ENCODE data around the gene HDAC10.

DNA sequence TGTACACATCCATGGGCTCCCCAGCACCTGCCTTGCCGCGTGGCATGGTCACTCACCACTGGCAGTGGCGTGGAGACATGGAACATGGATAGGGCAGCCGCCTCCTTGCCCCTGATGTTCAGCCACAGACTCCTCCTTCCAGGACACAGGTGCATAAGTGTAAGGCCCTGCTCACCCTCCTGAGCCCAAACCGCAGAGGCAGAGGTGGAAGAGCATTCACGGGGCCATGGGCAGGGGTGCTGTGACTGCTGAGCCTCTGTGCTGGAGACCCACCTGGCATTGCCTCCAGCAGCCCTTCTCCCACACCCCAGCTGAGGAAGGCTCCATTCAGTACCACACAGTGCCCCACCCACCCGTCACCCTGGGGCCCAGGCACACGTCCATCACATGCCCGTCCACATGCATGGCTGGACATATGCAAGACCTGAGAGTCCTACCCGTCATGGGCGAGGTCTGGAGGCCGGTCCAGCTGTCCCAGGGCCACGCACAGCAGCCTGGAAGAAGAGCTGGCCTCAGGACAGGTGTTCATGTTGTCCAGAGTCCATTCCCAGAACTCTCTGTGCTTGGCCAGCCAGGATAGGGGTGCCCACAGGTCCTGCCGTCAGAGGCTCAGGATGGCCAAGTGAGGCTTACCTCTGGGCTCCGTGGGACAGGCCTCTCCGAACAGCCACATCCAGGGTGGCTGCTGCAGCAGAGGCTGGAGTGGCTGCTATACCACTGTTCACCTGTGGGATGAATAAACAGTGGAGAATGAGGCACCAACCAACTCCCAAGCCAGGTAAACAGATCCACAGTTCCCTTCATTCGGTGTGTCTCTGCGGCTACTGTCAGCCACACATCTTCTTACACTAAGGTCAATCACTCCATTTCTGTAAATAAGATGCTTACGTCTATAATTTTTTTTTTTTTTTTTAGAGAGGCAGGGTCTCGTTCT is 4.6 kb downstream of the HDAC10 start:
- TF ChIP-seq, protein P1, sequence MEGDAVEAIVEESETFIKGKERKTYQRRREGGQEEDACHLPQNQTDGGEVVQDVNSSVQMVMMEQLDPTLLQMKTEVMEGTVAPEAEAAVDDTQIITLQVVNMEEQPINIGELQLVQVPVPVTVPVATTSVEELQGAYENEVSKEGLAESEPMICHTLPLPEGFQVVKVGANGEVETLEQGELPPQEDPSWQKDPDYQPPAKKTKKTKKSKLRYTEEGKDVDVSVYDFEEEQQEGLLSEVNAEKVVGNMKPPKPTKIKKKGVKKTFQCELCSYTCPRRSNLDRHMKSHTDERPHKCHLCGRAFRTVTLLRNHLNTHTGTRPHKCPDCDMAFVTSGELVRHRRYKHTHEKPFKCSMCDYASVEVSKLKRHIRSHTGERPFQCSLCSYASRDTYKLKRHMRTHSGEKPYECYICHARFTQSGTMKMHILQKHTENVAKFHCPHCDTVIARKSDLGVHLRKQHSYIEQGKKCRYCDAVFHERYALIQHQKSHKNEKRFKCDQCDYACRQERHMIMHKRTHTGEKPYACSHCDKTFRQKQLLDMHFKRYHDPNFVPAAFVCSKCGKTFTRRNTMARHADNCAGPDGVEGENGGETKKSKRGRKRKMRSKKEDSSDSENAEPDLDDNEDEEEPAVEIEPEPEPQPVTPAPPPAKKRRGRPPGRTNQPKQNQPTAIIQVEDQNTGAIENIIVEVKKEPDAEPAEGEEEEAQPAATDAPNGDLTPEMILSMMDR (IDR thresholded peaks at IDR 0.05): no peak
- no peak for TF ChIP-seq POLR2AphosphoS5 (IDR thresholded peaks at IDR 0.05)
- no peak for TF ChIP-seq POLR2A (IDR thresholded peaks at IDR 0.05)
